Raji (cell line): ENCODE data around the gene REL.

Source experiments
- POLR2A ChIP-seq: IDR thresholded peaks from 2 replicates; pipeline ENCODE4 v1.6.1; 2011; ENCODE audit warnings: low read depth, low read length, control low read depth; ENCODE audit not compliant: insufficient read depth

The REL gene

DNA sequence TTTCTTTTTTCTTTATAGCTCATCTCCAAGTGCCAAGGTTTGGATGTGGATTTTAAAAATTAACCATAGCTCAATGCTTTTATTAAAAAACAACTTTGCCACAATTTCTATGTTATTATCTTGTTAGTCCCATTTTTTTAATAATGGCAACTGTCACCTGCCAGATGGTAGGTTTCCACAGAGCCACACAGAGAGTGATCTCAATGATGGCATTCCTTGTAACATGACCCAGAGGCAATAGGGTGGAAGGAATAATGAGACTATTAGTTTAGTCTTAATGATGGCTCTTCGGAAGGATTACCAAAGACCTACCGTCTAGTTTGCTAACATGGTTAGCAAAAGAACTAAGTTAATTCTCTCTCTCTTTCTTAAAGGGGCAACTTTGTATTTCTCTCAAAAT, 64.0 kb downstream of the REL start:
- TF ChIP-seq POLR2A: no peak

DNA sequence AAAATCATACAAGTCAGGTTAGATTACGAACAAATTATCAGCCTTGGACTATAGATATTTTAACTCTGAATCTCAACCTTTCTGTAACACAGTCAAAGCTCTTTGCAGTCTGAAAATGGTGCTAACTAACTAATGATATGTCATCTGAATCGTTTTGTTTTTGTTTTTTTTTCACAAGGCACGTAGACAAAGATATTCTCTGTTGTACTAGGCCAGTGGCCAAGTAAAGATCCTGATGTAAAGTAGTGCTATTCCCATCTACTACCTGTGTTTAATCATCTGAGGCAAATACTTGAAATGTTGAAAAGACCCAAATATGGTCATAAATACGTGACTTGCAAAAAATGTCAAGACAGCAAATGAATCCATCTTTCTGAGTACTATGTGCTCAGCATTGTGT, 65.7 kb downstream of the REL start:
- no peak for TF ChIP-seq POLR2A

DNA sequence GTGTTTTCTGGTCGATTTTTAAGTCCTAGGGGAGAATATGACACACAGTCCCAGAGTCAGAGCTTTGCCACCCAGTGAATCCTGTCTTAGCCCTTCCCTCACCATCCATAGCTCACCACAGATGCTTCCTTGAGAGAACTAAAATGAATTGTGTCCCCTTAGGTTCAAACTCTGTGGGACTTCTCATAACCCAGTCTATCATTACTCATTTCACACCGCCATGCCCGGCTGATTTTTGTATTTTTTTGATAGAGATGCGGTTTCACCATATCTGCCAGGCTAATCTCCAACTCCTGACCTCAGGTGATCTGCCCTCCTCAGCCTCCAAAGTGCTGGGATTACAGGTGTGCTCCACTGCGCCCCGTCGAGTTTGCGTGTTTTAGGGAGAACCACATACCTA, 66.8 kb downstream of the REL start:
- no peak for TF ChIP-seq POLR2A

DNA sequence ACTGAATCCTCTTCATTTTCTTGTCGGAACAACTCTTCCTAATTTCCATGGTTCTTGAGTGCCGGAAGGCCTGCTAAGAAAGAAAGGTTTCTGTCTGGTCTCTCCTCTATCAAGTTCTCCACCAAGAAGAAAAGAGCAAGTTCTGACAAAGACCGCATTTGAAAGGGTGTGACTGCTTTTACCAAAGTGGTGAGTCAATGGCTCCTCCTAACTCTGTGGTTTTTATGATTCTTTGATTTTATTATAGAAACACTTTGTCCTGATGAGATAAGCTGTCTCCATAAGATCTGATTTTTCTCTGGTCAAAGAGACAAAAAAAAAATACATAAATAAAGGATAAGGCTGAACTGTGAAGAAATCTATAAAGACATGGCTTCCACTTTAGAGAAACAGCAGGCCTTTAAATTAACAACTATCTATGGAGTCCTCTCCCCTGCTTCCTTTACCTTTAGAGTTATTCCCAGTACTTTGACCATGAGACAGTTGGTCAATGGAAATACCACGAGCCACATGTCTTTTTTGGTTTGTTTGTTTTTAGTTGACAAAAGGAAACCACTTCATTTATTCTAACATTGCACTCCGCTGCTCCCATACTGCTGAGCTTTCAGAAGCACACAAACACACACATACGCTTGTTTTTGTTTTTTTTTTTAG, 67.7 kb downstream of the REL start:
- TF ChIP-seq POLR2A: no peak

DNA sequence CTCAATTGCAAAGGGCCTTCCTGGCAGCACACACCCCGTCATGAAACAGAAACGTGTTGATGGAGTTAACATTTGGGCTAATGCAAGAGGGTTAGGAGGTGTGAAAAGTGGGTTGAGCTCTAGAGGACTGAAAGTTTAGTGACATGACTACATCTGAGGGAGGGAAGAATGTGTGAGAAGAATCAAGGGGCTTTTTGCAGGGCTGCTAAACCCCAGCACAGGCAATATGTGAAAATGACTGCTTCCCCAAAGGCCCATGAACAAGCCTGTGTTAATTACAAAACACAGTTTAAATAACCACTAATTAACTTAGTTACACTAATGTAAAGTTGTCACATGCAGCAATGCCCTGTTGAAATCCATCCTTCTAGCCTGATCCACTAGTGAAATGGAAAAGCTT, 72.8 kb downstream of the REL start:
- no peak for TF ChIP-seq POLR2A

DNA sequence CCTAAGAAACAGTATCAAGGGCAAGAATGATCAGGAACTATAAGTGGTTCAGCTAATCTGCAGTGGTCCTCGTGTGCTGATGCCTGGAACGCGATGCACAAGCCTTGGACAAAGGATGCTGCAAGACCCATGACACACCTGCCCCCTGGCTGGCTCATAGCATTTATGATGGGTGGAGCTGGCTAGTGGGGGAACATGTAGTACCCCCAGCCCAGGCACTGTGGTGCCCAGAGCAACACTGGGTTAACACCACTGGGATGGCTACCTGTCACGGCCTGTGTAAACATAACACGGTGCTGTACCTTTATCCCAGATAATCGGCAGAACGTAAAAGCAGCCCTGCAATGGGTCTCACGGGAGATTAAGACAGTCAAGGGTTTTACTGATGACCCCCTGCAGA, 75.8 kb downstream of the REL start:
- TF ChIP-seq POLR2A: no peak

DNA sequence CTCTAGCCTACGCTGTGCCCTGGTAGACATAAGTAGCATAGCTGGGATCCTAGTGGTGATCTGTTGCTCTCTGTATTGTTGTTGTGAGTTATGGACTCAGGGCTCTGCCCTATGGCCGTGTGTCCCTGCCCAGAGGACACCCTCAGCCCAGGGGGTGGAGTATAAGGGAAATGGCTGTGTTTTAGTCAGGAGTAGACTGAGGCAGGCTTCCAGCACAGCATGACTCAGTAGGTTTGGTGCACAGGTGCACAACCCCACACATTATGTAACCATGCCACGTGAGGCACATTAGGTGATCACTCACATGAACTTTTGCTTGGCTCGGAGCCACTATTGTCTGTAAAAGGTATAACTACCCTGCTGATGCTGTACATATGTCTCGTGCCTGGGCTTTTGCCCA, 76.3 kb downstream of the REL start:
- TF ChIP-seq POLR2A: no peak

DNA sequence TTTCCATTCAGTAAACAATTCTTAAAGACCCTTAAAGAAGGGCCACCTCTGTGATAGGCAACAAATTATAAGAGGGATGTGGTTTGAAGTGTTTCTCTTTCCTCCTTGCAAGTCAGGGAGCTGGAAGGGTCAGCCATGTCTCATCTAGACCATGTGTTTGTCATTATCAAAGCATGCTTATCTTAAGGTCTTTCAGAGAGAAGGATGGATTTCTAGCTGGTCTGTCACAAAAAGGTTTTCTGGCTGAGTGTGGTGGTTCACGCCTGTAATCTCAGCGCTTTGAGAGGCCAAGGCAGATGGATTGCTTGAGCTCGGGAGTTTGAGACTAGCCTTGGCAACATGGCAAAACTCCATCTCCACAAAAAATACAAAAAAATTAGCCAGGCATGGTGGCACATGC, 77.0 kb downstream of the REL start:
- no peak for TF ChIP-seq POLR2A

DNA sequence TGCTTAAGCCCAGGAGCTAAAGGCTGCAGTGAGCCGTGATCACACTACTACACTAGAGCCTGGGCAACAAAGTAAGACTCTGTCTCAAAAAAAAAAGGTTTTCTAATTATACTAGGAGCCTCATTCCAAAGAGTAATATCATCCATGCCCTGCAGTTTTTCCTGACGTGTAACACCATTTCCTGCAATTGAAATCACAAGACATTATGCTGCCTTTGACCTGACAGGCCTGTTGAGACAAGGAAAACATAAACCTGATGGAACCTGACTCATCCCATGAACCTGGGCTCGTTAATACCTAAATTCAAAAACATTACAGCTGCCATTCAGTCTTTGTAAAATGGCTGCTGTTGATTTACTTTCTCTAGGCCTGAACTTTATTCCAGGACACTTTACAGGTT, 77.4 kb downstream of the REL start:
- TF ChIP-seq POLR2A: no peak

DNA sequence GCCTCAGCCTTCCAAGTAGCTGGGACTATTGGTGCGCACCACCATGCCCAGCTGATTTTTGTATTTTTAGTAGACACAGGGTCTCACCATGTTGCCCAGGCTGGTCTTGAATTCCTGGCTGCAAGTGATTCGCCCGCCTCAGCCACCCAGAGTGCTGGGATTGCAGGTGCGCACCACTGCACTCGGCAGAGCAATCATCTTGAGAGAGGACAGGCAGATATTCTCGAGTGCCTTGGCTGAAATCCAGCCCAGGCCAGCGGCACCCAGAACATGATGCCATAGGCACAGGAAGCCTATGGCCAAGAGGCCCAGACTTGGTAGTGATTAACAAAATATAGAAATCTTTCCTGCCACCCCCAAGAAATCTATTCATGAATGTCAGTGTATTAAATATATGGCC, 78.1 kb downstream of the REL start:
- TF ChIP-seq POLR2A: no peak

DNA sequence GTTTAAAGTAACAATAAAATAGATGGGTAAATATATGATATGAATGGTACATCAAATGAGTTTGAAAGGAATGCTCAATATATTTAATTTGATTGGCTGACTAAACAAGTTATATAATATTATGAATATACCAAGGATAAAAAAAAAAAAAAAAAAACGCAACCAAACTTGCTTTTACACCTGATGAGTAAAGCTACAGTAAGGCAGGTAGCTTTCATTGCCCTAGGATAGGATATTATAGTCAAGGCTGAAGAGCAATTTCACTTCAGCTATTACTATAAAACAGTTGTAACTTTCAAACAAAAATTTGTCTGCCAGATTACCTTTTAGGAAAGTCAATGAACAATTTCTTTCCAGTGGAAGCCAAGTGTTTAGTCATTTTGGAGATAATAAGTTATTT, 79.3 kb downstream of the REL start:
- no peak for TF ChIP-seq POLR2A

DNA sequence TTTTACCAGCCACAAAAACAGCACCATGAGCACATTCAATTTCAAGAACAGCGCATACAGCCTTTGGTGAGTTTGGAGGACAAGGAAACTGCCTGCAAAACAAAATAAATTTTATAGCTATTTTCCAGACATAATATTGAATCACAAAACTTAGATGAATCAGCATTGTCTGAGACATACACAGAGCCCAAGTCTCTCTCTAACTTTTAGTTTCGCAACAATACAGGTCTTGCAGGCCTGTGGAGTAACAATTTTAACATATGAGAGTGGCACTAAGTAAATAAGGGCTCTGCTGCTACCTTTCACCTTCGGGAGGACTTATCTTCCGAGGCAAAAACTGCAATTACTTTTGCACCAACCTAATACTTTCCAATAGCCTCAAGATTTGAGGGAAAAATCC, 80.1 kb downstream of the REL start:
- no peak for TF ChIP-seq POLR2A

DNA sequence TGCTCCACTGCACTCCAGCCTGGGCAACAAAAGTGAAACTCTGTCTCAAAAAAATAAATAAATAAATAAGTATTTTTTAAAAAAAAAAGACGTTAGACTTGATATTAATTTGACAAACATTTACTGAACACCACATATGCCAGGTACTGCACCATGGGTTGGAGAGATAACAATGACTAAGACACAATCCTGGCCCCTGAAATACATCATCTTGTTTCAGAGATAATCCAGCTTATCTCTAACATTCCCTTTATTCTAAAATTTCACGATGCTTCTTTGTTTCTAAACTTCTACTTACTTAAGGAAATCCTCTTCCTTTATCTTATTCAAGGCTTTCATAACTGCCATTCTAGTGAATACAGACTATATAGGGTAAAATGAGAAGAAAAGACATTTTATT, 81.2 kb downstream of the REL start:
- TF ChIP-seq POLR2A: no peak

DNA sequence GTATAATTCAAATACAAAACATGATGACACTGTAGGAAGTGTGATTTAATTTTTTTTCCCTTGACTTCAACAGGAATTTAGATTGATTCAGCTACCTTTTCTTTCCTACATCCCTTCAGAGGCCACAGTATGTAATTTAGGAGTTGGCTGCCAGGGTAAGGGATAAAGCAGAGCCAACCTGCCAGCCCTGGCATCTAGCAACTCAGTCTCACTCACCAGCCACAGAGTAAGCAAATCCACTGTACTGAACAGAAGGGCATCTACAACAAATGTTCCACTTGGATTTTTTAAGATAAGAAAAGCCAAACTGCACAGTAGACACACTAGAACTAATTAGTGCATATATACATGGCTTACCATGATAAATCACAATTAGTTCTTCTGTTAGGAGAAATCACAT, 81.8 kb downstream of the REL start:
- no peak for TF ChIP-seq POLR2A

DNA sequence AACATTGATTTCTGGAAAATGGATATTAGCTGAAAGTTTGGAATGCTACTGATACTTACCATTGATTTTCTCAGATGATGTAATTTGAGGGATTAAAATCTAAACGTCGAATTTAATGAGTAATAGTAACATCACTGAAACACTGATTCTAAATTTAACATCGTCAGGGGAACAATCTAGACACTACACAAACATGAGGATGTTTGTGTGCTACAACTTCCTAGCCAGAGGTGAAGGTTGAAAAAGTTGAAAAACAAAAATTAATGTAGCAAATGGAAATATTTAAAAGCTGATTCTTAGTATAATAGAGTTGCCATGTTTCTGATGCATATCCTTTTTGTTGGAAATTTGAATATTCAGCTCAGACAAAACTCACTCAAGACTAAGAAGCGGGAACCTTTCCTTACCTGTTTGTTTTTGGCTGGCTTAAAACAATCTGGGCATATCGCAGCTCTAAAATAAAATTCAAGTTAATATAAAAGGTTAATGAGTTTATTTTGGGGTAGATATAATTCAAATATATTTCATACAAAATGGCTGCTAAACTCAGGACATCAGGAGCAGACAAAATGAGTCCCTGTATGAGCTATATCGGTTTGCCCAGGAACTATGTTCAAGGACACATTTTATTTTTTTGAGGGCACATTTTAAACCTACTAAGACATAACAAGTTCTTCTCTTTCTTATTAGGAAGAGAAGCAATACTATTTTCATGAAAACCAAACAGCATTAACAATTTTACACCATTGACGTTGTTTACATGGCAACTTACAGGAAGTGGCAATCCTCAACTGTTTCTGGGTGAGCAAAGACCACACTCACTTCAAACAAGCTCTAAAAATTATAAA, 83.5 kb downstream of the REL start:
- no peak for TF ChIP-seq POLR2A

DNA sequence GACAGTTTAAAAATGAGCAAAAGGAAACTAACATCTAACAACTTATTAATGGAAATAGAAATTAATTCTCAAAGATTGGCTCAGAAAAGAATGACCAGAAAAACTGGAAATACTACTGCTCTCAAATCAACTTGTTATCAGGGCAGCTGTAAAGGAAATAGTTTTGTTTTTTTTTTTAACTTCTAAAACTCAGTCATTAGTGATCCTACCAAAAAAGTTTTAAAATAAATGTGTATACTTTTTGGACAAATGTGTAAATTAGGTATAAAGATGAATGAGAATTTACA, 84.1 kb downstream of the REL start:
- no peak for TF ChIP-seq POLR2A
